Left lung (tissue), 10 donors: ENCODE measurements around the gene TRIM45. TPM values are rescaled to one million over a fixed set of nuclear protein-coding genes. Genes with fewer than 3 reads are reported as not detected.

ENCODE experiments used
- ATAC-seq: fragments of 200-7000 bp; cut with Tn5 transposase; one replicate; pipeline ENCODE4 v1.9.1; 2020; ENCODE audit warnings: moderate library complexity
- DNase-seq, 4 donors: peaks; one replicate each; pipeline ENCODE4 v3.0.0-alpha.2; 2013 to 2020
- H3K27ac ChIP-seq, 2 donors: fragments of 200-600 bp; sonication (generic) in 1 of 2; one replicate each; pipeline versions ENCODE4 v1.5.0 to v1.8.0; 2020 to 2021
- H3K27me3 ChIP-seq, 2 donors: fragments of 200-600 bp; sonication (generic) in 1 of 2; one replicate each; pipeline versions ENCODE4 v1.5.0 to v1.8.0; 2020 to 2021
- H3K36me3 ChIP-seq, 2 donors: fragments of 200-600 bp; sonication (generic) in 1 of 2; one replicate each; pipeline versions ENCODE4 v1.5.0 to v1.8.0; 2020 to 2021
- H3K4me1 ChIP-seq, 2 donors: fragments of 200-600 bp; one replicate each; pipeline ENCODE4 v1.8.0; 2021
- H3K4me3 ChIP-seq, 2 donors: fragments of 200-600 bp; sonication (generic) in 1 of 2; one replicate each; pipeline versions ENCODE4 v1.5.0 to v1.8.0; 2020 to 2021; ENCODE audit warnings: mild to moderate bottlenecking in 1 of 2
- H3K9me3 ChIP-seq, 2 donors: fragments of 200-600 bp; sonication (generic) in 1 of 2; one replicate each; pipeline versions ENCODE4 v1.5.0 to v1.8.0; 2020 to 2021
- CTCF ChIP-seq, 2 donors: fragments of 200-600 bp; sonication (generic) in 1 of 2; IDR thresholded peaks; one replicate each; pipeline versions ENCODE4 v1.5.0 to v1.8.0; 2021; ENCODE audit warnings: antibody characterized with exemption in 2 of 2
- intact Hi-C, 2 donors: fragments of 100-400 bp; cut with DNase I; formaldehyde crosslinking; loops; one replicate each; pipeline versions ENCODE4 v1.11.2 to v1.14.2; 2022
- polyA plus RNA-seq, 6 donors: library from polyadenylated mRNA; unstranded; fragments of 120-200 nt; gene quantifications; one replicate each; pipeline ENCODE4 v1.2.1, GENCODE V29; 2013; ENCODE audit not compliant: insufficient read length in 6 of 6
- total RNA-seq, 2 donors: library from RNA; stranded (reverse); fragmentation: NEBNext Ultra II Directional; extraction: Animal tissue kit (Norgen Biotek cat#: 25700); gene quantifications; one replicate each; pipeline ENCODE4 v1.2.1, GENCODE V29; 2021
- donor health status: DM: no; HTN: yes; CAD: no.
- donor health status: DM: no; HTN: no; CAD: no.

Gene TRIM45
- total and polyA plus RNA-seq, 8 donors: 2.6 to 18.9 (median 17.2) TPM

DNA sequence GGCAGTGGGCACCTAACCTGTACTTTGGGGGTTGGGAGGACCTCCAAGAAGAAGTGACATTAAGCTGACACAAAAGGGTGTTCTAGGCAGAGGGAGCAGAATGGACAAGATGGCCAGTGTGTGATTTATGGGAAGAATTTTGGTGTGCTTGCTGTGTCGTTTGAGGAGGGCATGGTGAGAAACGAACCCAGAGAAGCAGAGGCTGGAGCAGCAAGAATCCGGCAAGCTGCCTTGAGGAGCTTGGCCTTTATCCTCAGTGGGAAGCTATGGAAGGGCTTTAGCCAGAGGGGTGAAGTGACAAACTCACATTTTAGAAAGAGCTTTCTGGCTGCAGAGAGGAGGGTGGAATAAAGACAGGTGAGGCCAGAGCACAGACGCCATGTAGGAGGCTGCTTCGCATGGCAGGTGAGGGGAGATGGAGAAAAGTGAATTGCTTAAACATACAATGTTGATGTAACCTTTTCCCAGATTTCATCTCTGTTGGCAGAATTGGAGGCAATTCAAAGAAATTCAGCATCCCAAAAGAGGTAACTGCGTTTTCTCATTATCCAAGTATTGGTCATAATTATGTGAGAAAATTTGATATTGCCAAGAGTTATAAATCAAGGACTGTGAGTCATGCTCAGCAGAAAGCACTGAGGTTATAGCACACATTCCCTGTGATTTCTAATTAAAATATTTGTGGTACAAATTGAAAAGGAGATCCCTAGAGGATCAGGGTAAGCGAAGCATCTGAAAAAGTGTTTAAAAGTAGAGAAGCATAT is 26.5 kb downstream of the TRIM45 start:
- Histone ChIP-seq H3K27me3 (no peaks in the 10 kb centered on the region), H3K36me3 (peaks cover 0 to 87% of the 10 kb centered on the region in 2 donors), H3K27ac (no peak overlapping the region), H3K4me1 (peaks cover 4 to 8% of the 10 kb centered on the region in 2 donors), H3K9me3 (no peaks in the 10 kb centered on the region), H3K4me3 (no peak overlapping the region)
- ATAC-seq (no peak), DNase-seq (no peak)
- no peak for TF ChIP-seq CTCF (IDR thresholded peaks at IDR 0.05)
- intact Hi-C loops: no loop called here

DNA sequence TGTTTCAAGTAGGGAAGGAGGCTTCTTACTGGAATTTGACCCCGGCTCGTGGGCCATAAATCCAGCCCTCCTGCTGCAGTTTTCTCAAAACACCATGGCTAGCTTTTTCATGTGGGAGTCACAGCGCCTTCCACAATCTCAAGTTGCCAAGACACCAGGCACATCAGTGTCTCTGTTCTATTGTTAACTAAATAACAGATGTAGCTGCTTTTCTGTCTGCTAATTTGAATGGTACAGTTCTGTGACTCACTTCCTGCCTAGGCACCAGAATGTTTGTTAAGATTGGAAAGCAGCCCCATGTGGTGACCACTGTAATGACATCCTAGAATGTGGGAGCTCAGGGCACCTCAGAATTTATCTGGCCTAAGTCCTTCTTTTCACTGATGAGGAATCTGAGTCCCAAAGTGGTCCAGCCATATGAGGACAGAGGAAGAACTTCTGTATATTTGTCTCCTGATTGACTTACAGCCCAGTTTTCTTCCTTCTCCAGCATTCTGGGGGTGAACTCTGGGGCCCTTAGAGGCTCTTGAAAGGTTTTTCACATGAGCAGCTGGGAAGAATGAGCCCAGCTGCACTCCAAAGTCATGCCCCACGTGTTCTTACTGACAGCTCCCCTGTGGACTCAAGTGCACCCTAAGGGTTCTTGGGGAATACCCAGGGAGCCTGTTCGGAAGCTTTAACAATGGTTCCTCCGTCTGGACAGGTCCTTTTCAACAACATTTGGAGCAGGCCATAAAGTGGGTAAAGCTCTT is 27.5 kb downstream of the TRIM45 start:
- Histone ChIP-seq H3K36me3 (peaks cover 0 to 92% of the 10 kb centered on the region in 2 donors), H3K27me3 (no peaks in the 10 kb centered on the region), H3K4me3 (no peak overlapping the region), H3K9me3 (no peaks in the 10 kb centered on the region), H3K27ac (no peak overlapping the region), H3K4me1 (peaks cover 4 to 8% of the 10 kb centered on the region in 2 donors)
- ATAC-seq (peak; percentile 72), DNase-seq (no peak)
- intact Hi-C loops: no loop called here
- TF ChIP-seq CTCF (IDR thresholded peaks at IDR 0.05): peak in 1 of 2 donors; percentile 11

GRCh38 chr1:117093091-117093534 is 28.4 kb downstream of the TRIM45 start:
- TF ChIP-seq CTCF (IDR thresholded peaks at IDR 0.05): no peak
- peak overlapping the region in 1 of 2 donors; percentile 34 for H3K27ac ChIP-seq
- no peak overlapping the region for H3K4me3 ChIP-seq
- H3K4me1 ChIP-seq: peaks cover 4 to 8% of the 10 kb centered on the region in 2 donors
- H3K36me3 ChIP-seq: peaks cover 0 to 89% of the 10 kb centered on the region in 2 donors
- intact Hi-C loops: no loop called here
- DNase-seq (peak in 1 of 4 donors; percentile 30), ATAC-seq (peak; percentile 64)
- no peaks in the 10 kb centered on the region for H3K9me3 ChIP-seq
- no peaks in the 10 kb centered on the region for H3K27me3 ChIP-seq

DNA sequence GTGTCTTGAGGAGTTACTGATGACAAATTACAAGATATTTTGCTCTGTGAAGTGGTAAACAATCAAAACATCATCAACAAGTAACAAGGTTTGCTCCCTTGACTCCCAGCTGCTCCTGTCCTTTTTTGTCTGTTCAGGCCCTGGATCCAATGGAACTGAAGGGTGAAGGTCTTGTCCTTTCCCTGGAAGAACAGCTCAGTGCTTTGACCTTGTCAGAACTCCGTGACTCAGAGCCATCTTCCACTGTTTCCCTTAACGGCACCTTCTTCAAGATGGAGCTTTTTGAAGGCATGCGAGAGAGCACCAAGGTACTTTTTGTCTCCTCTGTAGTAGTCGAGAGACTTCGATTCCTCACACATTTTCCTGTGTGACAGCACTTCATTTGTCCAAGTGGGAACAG is 29.0 kb downstream of the TRIM45 start:
- ATAC-seq (no peak), DNase-seq (no peak)
- H3K27me3 ChIP-seq: no peaks in the 10 kb centered on the region
- TF ChIP-seq CTCF (IDR thresholded peaks at IDR 0.05): no peak
- peak overlapping the region in 1 of 2 donors; percentile 34 for H3K27ac ChIP-seq
- H3K4me3 ChIP-seq: no peak overlapping the region
- no peaks in the 10 kb centered on the region for H3K9me3 ChIP-seq
- intact Hi-C loops: no loop called here
- H3K4me1 ChIP-seq: peaks cover 4 to 8% of the 10 kb centered on the region in 2 donors
- peaks cover 0 to 86% of the 10 kb centered on the region in 2 donors for H3K36me3 ChIP-seq

DNA sequence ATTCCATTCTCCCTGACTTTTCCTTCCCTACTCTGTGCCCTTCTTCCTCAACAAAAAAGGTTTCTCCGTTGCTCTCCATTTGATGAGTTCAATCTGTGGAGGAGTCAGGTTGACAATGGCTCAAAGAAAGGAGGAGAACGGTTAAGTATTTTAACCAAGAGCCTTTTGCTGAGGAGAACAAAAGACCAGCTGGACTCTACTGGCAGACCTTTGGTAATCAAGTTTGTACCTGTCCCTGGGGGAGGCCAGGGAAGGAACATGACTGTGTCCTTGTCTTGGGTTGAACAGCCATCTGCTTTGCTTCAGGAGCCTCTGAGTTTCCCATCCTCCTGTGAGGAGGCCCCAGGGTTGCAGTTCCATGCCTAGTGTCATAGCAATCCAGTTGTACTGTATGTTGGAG is 31.6 kb downstream of the TRIM45 start:
- Histone ChIP-seq H3K27me3 (no peaks in the 10 kb centered on the region), H3K36me3 (peaks cover 0 to 77% of the 10 kb centered on the region in 2 donors), H3K9me3 (no peaks in the 10 kb centered on the region), H3K4me3 (no peak overlapping the region), H3K27ac (no peak overlapping the region), H3K4me1 (peaks cover 4 to 8% of the 10 kb centered on the region in 2 donors)
- DNase-seq: no peak
- no peak for TF ChIP-seq CTCF (IDR thresholded peaks at IDR 0.05)
- no peak for ATAC-seq
- intact Hi-C loops: no loop called here
